Activated CD4-positive, alpha-beta T cell treated with anti-CD3 and anti-CD28 coated beads for 4 hours (primary cell): ENCODE data around the gene KCNJ15.

Experiments used
- DNase-seq, 2 donors: peaks; one replicate each; pipeline ENCODE4 v3.0.0-alpha.2; 2020

The KCNJ15 gene

GRCh38 chr21:38300141-38300578 lies 43.4 kb downstream of the KCNJ15 start:
- DNase-seq, result no peak

- no peak for DNase-seq
Observed at GRCh38 chr21:38301321-38302214, 44.8 kb downstream of the KCNJ15 start.

GRCh38 chr21:38303300-38303699 lies 46.5 kb downstream of the KCNJ15 start:
- no peak for DNase-seq

GRCh38 chr21:38306433-38307141 lies 49.8 kb downstream of the KCNJ15 start:
- no peak for DNase-seq

GRCh38 chr21:38307771-38308531 lies 51.2 kb downstream of the KCNJ15 start:
- no peak for DNase-seq

GRCh38 chr21:38308532-38309119 lies 51.8 kb downstream of the KCNJ15 start:
- no peak for DNase-seq

- no peak for DNase-seq
Observed at GRCh38 chr21:38310646-38311485, 54.1 kb downstream of the KCNJ15 start.

GRCh38 chr21:38311765-38312164 lies 55.0 kb downstream of the KCNJ15 start:
- no peak for DNase-seq

- no peak for DNase-seq
Observed at GRCh38 chr21:38312822-38313221, 56.0 kb downstream of the KCNJ15 start.

GRCh38 chr21:38314558-38314957 lies 57.8 kb downstream of the KCNJ15 start:
- no peak for DNase-seq

- DNase-seq, result no peak
Observed at GRCh38 chr21:38315122-38315521, 58.3 kb downstream of the KCNJ15 start.

GRCh38 chr21:38319781-38320180 lies 63.0 kb downstream of the KCNJ15 start:
- DNase-seq, result no peak

GRCh38 chr21:38321568-38321967 lies 64.8 kb downstream of the KCNJ15 start:
- no peak for DNase-seq

- DNase-seq, result no peak
Observed at GRCh38 chr21:38322311-38322950, 65.6 kb downstream of the KCNJ15 start.

GRCh38 chr21:38323721-38324531 lies 67.1 kb downstream of the KCNJ15 start:
- DNase-seq, result no peak

- no peak for DNase-seq
Observed at GRCh38 chr21:38325216-38325615, 68.4 kb downstream of the KCNJ15 start.

GRCh38 chr21:38325731-38326420 lies 69.1 kb downstream of the KCNJ15 start:
- DNase-seq, result no peak

GRCh38 chr21:38326429-38326828 lies 69.6 kb downstream of the KCNJ15 start:
- DNase-seq, result no peak

GRCh38 chr21:38326899-38327298 lies 70.1 kb downstream of the KCNJ15 start:
- DNase-seq, result no peak

GRCh38 chr21:38327984-38328383 lies 71.2 kb downstream of the KCNJ15 start:
- DNase-seq, result no peak
